GM19238 (cell line): ENCODE data around the gene EP300.
"Not testable (repeated sequence)": the region's sequence is repeated elsewhere in the genome, so short reads cannot be mapped to it uniquely, and the experiment has no call there.

Source experiments
- DNase-seq: peaks from one replicate; pipeline ENCODE4 v3.0.0; 2011; ENCODE audit warnings: low spot score; ENCODE audit not compliant: insufficient read length

The EP300 gene

DNA sequence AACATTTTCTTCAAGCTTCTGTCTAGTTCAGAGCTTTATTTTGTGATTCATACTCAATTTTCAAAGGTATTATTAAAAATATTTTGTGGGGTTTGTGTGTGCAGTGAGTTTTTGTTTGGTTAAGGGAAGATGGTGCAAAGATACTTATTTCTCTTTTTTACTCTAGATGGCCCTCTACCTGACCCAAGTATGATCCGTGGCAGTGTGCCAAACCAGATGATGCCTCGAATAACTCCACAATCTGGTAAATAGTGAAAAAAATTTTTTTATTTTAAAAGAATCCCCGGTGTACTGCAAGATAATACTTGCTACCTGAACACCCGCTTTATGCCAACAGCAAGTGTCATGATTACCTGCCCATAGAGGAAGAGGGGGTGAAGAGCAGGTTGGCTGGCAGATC is 54.2 kb downstream of the EP300 start:
- no peak for DNase-seq

- no peak for DNase-seq
Observed at GRCh38 chr22:41147722-41148121, 55.3 kb downstream of the EP300 start.

DNA sequence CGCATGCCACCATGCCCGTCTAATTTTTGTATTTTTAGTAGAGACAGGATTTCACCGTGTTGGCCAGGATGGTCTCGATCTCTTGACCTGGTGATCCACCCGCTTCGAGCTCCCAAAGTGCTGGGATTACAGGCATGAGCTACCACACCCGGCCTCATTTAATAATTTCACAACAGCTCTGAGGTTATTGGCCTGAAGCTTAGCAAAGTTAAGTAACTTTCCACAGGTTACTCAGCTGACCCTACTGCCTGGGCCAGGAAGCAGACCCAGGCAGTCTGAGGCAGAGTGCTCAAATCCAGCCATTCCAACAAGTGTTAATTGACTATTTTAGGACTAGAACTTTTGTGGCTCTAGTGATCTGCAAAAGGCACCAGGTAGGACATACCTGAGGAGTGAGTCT is 60.5 kb downstream of the EP300 start:
- DNase-seq, result no peak

DNA sequence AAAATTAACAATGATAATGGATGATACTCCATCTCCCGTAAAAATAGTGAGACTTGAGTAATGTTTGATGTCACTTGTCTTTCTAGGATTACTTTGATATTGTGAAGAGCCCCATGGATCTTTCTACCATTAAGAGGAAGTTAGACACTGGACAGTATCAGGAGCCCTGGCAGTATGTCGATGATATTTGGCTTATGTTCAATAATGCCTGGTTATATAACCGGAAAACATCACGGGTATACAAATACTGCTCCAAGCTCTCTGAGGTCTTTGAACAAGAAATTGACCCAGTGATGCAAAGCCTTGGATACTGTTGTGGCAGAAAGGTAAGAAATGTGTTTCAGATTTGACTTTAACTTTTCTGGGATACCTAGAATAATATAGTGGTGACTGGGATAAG is 64.7 kb downstream of the EP300 start:
- no peak for DNase-seq

DNA sequence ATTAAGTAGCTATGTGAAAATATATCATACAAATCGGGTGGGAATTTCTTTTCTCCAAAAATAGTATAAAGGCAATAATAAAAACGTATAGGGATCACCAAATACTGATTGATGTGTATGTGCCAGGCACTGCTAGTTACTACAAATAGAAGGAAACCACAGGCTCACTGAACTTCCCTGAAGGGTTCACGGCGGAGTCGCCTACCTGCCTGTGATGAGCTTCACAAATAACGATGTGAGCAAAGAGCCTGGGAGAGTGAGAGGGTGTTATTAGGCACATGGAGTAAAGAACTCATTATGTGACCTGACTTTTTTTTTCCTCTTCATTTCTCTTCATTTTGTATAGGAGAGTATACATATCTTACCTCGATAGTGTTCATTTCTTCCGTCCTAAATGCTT is 76.8 kb downstream of the EP300 start:
- no peak for DNase-seq

GRCh38 chr22:41171996-41172395 is 79.6 kb downstream of the EP300 start:
- no peak for DNase-seq

GRCh38 chr22:41175546-41175945 is 83.2 kb downstream of the EP300 start:
- DNase-seq, result no peak

GRCh38 chr22:41177040-41177621 is 84.7 kb downstream of the EP300 start:
- no peak for DNase-seq

DNA sequence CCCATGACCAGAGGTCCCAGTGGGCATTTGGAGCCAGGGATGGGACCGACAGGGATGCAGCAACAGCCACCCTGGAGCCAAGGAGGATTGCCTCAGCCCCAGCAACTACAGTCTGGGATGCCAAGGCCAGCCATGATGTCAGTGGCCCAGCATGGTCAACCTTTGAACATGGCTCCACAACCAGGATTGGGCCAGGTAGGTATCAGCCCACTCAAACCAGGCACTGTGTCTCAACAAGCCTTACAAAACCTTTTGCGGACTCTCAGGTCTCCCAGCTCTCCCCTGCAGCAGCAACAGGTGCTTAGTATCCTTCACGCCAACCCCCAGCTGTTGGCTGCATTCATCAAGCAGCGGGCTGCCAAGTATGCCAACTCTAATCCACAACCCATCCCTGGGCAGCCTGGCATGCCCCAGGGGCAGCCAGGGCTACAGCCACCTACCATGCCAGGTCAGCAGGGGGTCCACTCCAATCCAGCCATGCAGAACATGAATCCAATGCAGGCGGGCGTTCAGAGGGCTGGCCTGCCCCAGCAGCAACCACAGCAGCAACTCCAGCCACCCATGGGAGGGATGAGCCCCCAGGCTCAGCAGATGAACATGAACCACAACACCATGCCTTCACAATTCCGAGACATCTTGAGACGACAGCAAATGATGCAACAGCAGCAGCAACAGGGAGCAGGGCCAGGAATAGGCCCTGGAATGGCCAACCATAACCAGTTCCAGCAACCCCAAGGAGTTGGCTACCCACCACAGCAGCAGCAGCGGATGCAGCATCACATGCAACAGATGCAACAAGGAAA is 85.4 kb downstream of the EP300 start:
- DNase-seq, result no peak

GRCh38 chr22:41178425-41178975 is 86.1 kb downstream of the EP300 start:
- no peak for DNase-seq

DNA sequence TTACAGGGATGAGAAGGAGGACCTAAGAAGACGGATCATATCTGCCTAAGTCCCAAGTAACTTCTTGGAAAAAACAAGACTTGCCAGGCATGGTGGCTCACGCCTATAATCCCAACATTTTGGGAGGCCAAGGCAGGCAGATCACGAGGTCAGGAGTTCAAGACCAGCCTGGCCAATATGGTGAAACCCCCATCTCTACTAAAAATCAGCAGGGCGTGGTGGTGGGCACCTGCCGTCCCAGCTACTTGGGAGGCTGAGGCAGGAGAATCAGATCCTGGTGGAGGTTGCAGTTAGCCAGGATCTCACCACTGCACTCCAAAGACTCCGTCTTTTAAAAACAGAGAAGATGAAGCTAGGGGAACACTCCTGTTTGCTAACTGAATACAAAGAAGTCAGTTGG is 88.0 kb downstream of the EP300 start:
- DNase-seq, result not testable (repeated sequence)

DNA sequence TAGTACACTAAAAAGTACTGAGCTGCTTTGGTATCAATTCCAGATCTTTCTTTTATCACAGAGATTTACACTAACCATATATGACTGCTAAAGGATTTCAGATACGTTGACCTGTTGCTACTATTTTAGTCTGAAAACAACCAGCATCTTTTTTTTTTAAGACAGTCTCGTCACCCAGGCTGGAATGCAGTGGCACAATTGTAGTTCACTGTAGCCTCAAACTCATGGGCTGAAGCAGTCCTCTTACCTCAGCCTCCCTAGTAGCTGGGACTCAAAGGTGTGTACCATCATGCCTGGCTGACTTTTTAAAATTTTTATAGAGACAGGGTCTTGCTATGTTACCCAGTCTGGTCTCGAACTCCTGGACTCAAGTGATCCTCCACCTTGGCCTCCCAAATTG is 88.5 kb downstream of the EP300 start:
- DNase-seq, result no peak

DNA sequence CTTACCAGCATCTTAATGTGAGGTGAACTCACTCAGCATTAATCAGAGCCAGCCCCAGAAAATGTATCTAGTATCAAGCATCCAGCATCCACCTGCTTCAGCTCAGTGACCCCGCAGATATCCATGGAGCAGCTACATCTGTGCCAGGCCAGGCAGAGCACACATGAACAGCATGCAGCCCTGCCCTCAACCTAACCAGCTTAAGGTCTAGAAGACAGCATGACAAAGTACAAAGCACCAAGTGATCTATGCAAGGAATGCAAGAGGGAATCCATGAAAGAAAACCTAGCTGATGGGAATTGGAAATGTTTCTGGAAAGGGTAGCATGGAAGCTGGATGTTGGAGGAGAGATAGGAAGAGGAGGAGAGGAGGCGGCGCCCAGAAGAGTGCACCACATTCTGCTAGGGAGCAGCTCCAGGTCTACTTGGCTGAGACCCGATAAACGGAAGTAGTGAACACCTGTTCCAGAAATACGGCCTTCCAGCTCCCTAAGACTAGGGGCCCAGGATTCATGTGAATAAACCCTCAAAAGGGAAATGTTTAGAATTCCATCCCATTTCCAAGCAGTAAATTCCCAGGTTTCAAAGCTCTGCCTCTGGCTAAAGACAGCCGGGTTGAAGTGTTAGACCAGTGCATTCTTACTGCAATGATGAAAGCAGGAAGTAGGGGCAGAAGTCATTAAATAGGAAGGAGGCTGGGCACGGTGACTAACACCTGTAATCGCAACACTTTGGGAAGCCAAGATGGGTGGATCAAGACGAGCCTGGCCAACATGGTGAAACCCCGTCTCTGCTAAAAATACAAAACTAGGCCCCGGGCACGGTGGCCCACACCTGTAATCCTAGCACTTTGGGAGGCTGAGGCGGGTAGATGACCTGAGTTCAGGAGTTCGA is 89.2 kb downstream of the EP300 start:
- no peak for DNase-seq

- DNase-seq, result no peak
Observed at GRCh38 chr22:41184679-41185078, 92.3 kb downstream of the EP300 start.

- DNase-seq, result no peak
Observed at GRCh38 chr22:41191467-41191866, 99.1 kb downstream of the EP300 start.

DNA sequence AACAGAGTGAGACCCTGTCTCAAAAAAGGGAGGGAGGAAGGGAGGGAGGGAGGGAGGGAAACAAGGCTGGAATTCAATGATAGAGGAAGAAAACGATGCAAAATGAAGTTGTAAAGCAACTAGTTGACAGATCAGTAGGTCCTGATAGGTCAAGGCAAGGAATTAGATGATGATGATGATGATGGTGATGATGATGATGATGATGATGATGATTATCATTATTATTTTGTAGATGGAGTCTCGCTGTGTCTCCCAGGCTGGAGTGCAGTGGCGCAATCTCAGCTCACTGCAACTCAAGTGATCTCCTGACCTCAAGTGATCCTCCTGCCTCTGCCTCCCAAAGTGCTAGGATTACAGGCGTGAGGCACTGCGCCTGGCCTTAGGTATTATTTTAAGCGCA is 101.4 kb downstream of the EP300 start:
- no peak for DNase-seq

GRCh38 chr22:41197038-41197972 is 104.9 kb downstream of the EP300 start:
- DNase-seq, result peak; percentile 81

DNA sequence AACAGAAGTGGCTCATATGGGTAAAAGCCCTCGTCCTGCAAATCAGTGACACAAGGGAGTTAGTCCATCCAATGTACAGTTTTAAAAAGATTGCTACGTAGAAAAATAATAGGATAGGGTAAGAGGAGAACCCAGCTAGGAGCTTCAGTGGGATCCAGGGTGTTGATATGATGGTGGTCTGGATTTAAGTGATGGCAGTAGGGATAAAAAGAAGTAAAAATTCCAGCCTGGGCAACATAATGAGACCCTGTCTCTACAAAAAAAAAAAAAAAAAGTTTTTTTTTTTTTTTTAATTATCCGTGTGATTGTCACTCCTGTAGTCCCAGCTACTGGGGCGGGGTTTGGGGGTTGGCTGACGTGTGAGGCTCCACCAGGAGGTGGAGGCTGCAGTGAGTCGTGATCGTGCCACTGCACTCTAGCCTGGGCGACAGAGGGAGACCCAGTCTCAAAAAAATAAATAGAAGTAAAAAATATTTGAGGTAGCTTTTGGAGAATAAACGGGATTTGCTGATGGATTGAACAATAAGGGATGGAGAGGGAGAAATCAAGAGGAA is 105.7 kb downstream of the EP300 start:
- no peak for DNase-seq

- DNase-seq, result no peak
Observed at GRCh38 chr22:41201141-41201540, 108.7 kb downstream of the EP300 start.

DNA sequence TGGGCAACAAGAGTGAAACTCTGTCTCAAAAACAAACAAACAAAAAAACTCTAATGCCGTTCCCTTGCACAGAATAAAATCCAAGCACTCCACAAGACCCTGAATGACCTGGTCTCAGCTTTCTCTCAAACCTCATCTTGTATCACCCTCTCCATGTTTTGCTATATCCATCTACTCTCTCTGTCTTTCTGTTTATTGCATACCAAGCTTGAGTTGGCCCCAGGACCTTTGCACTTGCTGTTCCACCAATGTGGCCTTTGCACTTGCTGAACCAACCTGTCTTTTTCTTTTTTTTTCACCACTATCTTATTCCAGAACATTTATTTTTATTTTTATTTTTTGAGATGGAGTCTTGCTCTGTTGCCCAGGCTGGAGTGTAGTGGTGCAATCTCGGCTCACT is 110.7 kb downstream of the EP300 start:
- DNase-seq, result no peak

GRCh38 chr22:41204066-41204465 is 111.7 kb downstream of the EP300 start:
- no peak for DNase-seq
